Omental fat pad (tissue), 4 donors: ENCODE data around the gene DLG2. TPM values are rescaled to one million over a fixed set of nuclear protein-coding genes. Genes with fewer than 3 reads are reported as not detected.

ENCODE experiments used
- ATAC-seq: fragments of 150-250 bp; one replicate; pipeline ENCODE4 v1.9.1; 2016; ENCODE audit warnings: mild to moderate bottlenecking, moderate library complexity; ENCODE audit not compliant: low FRiP score
- DNase-seq: peaks from one replicate; pipeline ENCODE4 v3.0.0-alpha.2; 2019; ENCODE audit warnings: low spot score
- total RNA-seq, 4 donors: library from RNA; depleted of rRNA; stranded (reverse); fragments of >200 nt; gene quantifications; one replicate each; pipeline ENCODE4 v1.1.0, GENCODE V29; 2016
- TF ChIP-seq, protein P1 (sequence below), 3 donors: fragments of 450-650 bp; IDR thresholded peaks; one replicate each; pipeline ENCODE4 v1.5.1; 2016 to 2017; ENCODE audit warnings: antibody characterized with exemption in 3 of 3, mild to moderate bottlenecking in 3 of 3, moderate library complexity in 2 of 3

Gene DLG2
- total RNA-seq, 4 donors from 2014 or later: 4.8 to 13.2 (median 8.1) TPM

DNA sequence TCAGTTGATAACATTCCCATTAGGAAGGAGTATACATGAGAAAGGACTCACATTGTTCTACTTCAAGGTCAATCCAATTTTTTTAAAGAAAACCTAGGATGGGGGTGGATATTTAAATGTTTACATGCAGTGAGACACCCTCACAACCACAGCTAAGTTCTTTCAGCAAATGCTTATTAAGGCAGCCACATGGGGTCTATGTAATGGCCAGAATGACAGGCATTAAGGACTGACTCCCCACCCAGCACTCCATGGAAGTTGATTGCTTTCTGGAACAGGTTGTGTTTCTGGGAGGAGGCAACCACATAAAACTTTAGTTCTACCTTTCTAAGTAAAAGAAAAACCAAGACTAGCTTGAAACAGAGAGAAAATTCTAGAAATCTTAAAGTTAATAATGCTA lies 1678.9 kb downstream of the DLG2 start:
- ATAC-seq (no peak), DNase-seq (no peak)
- TF ChIP-seq, protein P1, sequence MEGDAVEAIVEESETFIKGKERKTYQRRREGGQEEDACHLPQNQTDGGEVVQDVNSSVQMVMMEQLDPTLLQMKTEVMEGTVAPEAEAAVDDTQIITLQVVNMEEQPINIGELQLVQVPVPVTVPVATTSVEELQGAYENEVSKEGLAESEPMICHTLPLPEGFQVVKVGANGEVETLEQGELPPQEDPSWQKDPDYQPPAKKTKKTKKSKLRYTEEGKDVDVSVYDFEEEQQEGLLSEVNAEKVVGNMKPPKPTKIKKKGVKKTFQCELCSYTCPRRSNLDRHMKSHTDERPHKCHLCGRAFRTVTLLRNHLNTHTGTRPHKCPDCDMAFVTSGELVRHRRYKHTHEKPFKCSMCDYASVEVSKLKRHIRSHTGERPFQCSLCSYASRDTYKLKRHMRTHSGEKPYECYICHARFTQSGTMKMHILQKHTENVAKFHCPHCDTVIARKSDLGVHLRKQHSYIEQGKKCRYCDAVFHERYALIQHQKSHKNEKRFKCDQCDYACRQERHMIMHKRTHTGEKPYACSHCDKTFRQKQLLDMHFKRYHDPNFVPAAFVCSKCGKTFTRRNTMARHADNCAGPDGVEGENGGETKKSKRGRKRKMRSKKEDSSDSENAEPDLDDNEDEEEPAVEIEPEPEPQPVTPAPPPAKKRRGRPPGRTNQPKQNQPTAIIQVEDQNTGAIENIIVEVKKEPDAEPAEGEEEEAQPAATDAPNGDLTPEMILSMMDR (IDR thresholded peaks at IDR 0.05): no peak

DNA sequence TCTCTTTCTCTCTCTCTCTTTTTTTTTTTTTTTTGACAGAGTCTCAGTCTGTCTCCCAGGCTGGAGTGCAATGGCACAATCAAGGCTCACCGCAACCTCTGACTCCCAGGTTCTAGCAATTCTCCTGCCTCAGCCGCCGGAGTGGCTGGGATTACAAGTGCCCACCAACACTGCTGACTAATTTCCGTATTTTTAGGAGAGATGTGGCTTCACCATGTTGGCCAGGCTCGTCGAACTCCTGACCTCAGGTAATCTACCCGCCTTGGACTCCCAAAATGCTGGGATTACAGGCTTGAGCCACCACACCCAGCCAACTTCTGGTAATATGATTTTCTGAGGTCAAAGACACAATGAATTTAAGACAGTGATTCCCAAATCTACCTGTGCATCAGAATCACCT lies 1681.2 kb downstream of the DLG2 start:
- TF ChIP-seq, protein P1 (IDR thresholded peaks at IDR 0.05): no peak
- DNase-seq: no peak

DNA sequence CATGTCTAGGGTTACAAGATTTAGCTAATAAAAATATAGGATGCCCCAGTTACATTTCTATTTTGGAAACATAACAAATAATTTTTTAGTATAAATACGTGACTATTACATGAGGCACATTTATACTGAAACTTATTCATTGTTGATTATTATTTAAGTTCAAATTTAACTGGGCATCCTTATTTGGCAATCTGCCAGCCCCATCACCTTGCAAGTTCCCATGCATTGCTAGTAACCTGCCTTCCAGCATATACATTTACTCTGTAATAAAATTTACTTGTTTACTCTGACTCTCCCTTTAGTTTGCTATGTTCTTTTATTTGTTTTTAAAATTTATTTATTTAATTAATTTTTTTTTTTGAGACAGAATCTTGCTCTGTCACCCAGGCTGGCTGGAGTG lies 1686.1 kb downstream of the DLG2 start:
- TF ChIP-seq, protein P1 (IDR thresholded peaks at IDR 0.05): no peak
- no peak for DNase-seq
- no peak for ATAC-seq

More for the DNA sequence above, 1681.2 kb downstream of the DLG2 start:
- no peak for ATAC-seq

DNA sequence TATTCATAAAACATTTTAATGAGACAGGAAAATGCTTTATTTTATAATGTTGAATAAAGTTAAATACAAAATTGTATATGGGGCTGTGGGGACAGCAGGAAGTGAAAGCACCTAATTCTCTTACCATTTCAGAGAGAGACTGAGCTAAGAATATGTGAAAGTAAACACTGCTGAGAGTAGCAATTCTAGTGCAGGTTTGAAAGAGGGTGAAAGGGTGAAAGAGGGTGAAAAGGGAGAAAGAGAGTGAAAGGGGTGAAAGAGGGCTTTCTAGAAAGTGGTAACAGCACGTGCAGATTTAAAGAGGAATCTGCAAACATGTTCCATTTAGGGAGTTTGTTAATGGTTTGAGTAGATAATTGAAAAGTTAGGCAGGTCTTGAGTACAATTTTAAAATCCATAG lies 1689.0 kb downstream of the DLG2 start:
- no peak for DNase-seq
- ATAC-seq: no peak
- TF ChIP-seq, protein P1 (IDR thresholded peaks at IDR 0.05): no peak

DNA sequence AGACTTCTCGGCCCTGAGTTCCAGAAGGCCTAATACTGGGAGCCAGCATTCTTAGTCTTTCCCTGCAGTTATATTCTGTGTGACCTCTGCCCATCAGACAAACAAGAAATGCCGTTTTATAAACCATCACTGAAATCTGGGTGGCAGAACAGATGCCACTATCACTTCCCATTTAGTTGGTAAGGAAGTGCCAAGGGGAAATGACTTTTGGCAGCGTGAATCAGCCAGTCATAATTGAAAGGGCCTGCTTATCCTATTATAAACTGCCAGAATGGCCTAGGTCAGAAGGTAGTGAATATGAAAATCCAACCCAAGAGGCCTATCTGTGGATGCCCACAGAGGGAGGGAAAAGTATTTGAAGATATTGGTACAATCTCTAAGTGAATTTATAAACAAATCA lies 1694.1 kb downstream of the DLG2 start:
- TF ChIP-seq, protein P1 (IDR thresholded peaks at IDR 0.05): no peak
- DNase-seq (no peak), ATAC-seq (no peak)

DNA sequence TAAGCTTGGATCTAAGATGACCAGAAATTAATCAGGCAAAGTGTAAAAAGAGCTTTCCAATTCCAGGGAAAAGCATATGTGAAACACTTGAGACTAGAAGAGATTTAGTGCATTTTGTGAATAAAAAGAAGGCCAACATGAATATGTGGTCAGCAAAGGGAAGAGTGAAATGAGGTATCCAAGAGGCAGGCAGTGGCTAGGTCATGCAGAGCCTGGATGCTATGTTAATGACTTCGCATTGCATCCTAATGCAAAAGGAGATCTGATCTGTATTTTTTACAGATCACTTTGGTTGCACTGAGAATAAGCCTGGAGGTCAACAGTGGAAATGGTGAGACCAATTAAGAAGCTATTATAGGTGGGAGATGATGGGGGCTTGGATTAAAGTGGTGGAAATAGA lies 1699.7 kb downstream of the DLG2 start:
- TF ChIP-seq, protein P1 (IDR thresholded peaks at IDR 0.05): no peak
- no peak for DNase-seq
- no peak for ATAC-seq

DNA sequence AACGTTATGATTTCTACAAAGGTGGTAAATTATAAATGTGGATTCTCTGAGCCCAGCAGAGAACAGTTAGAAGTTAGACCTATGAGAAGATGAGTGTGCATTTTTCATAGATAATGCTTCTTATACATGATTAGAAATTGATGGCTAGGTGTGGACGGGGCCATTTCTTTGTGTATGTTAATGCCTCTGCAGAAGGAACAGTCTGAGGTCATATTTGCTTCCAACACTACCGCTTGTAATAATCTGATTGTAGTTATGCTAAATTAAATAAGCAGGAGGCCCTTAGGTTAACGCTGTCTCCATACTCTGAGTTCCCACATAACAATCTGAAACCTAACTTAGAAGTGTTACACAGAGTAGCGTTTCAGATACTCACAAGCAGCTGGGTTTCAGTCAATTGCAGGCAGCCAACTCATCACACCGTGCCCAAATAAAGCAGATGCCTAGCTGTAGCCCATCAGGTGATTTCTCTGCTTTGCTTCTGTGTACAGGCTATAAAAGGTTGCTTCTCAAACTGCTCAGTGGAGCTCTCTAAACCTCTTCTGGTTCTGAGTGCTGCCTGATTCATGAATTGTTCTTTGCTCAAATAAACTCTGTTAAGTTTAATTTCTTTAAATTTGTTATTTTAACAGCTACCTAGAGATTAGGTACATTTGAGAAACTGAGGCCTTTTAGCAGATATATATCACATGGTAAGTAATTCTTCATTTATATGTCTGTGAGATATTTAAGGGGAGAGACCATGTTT lies 1702.2 kb downstream of the DLG2 start:
- ATAC-seq: no peak
- no peak for DNase-seq
- TF ChIP-seq, protein P1 (IDR thresholded peaks at IDR 0.05): no peak
